Measurements from ENCODE around the gene CD58.

DNA sequence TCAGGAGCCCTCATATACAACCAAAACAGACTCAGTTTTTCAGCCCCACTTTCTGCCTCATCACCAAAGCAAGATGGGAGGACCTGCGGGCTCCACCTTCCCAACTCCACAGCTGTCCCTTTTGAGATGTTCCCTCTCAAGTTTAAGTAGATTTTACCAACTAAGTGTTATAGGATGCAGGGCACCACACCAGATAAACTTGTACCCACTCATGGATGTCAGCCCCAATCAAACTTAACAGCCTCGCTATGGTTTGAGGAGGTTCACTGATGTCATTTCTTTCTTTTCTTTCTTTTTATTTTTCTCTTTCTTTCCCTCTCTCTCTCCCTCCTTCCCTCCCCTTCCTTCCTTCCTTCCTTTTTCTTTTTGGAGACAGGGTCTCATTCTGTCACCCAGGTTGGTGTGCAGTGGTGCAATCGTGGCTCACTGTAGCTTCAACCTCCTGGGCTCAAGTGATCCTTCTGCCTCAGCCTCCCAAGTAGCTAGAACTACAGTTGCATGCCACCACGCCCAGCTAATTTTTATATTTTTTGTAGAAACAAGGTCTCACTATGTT is 13.4 kb downstream of the CD58 start:
- TF ChIP-seq, protein P1, sequence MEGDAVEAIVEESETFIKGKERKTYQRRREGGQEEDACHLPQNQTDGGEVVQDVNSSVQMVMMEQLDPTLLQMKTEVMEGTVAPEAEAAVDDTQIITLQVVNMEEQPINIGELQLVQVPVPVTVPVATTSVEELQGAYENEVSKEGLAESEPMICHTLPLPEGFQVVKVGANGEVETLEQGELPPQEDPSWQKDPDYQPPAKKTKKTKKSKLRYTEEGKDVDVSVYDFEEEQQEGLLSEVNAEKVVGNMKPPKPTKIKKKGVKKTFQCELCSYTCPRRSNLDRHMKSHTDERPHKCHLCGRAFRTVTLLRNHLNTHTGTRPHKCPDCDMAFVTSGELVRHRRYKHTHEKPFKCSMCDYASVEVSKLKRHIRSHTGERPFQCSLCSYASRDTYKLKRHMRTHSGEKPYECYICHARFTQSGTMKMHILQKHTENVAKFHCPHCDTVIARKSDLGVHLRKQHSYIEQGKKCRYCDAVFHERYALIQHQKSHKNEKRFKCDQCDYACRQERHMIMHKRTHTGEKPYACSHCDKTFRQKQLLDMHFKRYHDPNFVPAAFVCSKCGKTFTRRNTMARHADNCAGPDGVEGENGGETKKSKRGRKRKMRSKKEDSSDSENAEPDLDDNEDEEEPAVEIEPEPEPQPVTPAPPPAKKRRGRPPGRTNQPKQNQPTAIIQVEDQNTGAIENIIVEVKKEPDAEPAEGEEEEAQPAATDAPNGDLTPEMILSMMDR (optimal IDR thresholded peaks at IDR 0.05 in 1 of 3, IDR thresholded peaks at IDR 0.05 in 1 of 3, conservative IDR thresholded peaks at IDR 0.05 in 1 of 3; ENCODE audit: extremely low read depth in 1 of 3, insufficient read depth in 2 of 3, low read length in 3 of 3): no peak
- TF ChIP-seq EZH2 (IDR thresholded peaks at IDR 0.05; ENCODE audit: low read length): no peak

Measured in keratinocyte (primary cell).